Measurements from ENCODE around the gene WIPF3. TPM values are rescaled to one million over a fixed set of nuclear protein-coding genes. Genes with fewer than 3 reads are reported as not detected.

The WIPF3 gene
- total and polyA plus RNA-seq, 10 of the 15 experiments (the other 5 are each of a cell fraction or from before 2014, with no cell fraction given) = 0.03 to 0.05 TPM; not detected in 8

DNA sequence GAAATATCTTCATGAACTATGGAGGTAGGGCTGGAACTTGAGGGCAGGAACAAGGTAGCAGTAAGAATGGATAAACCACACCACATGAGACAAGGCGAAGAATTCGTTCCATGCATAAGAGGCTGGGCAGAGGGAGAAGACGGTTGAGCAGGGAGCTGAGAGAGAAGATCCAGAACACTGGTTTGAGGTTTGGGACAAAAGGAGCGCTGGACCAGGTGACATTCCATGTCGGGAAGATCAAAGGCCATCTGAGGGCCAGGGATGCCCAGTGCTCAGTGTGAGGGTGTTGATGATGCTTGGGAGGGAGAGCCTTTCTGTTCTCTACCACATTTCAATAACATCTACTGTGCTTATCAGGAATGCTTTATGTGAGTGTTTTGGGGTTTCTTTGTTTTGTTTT is 52.8 kb downstream of the WIPF3 start:
- BruUV-seq (replicated peaks) = no TSS peak
- Histone ChIP-seq H3K27me3 (replicated peaks in 1 of 2; ENCODE audit: control insufficient read depth in 2 of 2, insufficient read depth in 2 of 2, low read length in 1 of 2) (no peaks in the 10 kb centered on the region; a peak in 1 of 4 replicates), H3K4me1 (ENCODE audit: control insufficient read depth, insufficient read depth, low read length) (no peaks in the 10 kb centered on the region), H4K20me1 (ENCODE audit: control insufficient read depth, insufficient read depth) (no peaks in the 10 kb centered on the region), H3K9ac (ENCODE audit: control insufficient read depth, insufficient read depth, low read length) (no peak overlapping the region), H3K9me3 (replicated peaks; ENCODE audit: control insufficient read depth, insufficient read depth, low read length) (no peaks in the 10 kb centered on the region), H3K4me3 (no peak overlapping the region), H3K4me2 (ENCODE audit: control insufficient read depth, insufficient read depth) (no peak overlapping the region), H3K36me3 (ENCODE audit: control insufficient read depth in 2 of 2, insufficient read depth in 2 of 2, low read length in 1 of 2) (no peaks in the 10 kb centered on the region), H3K79me2 (ENCODE audit: control insufficient read depth, insufficient read depth, low read length) (no peaks in the 10 kb centered on the region), H3K27ac (ENCODE audit: control insufficient read depth, insufficient read depth) (no peak overlapping the region), H2AFZ (ENCODE audit: control insufficient read depth, low read depth, low read length) (no peak overlapping the region)
- no peak for FAIRE-seq
- in situ Hi-C loops (cut with MboI) = no loop called here
- no peak for ATAC-seq
- RAD21 ChIA-PET (ENCODE audit: unreplicated experiment) = no interaction called here
- WGBS (ENCODE audit: insufficient coverage, insufficient replicate concordance, low lambda C conversion rate, missing lambda C conversion rate) = 46% methylated on average over 5 of the region's 5 CpGs
- SMC1A ChIA-PET (ENCODE audit: uncharacterized antibody, unreplicated experiment) = no interaction called here
- no peak for DNase-seq (ENCODE audit: low read depth, low spot score)
- TF ChIP-seq ZNF274 (IDR thresholded peaks at IDR 0.05; ENCODE audit: insufficient read depth, insufficient read length) (no peak), MXI1 (IDR thresholded peaks at IDR 0.05; ENCODE audit: low read depth, low read length) (no peak), SMAD5 (IDR thresholded peaks at IDR 0.05; ENCODE audit: low read depth) (no peak), ZNF217 (IDR thresholded peaks at IDR 0.05) (no peak)
- intact Hi-C loops (cut with micrococcal nuclease; ENCODE audit: unreplicated experiment) = no loop called here
- POLR2A ChIA-PET = no interaction called here
- CTCF ChIA-PET = no interaction called here

DNA sequence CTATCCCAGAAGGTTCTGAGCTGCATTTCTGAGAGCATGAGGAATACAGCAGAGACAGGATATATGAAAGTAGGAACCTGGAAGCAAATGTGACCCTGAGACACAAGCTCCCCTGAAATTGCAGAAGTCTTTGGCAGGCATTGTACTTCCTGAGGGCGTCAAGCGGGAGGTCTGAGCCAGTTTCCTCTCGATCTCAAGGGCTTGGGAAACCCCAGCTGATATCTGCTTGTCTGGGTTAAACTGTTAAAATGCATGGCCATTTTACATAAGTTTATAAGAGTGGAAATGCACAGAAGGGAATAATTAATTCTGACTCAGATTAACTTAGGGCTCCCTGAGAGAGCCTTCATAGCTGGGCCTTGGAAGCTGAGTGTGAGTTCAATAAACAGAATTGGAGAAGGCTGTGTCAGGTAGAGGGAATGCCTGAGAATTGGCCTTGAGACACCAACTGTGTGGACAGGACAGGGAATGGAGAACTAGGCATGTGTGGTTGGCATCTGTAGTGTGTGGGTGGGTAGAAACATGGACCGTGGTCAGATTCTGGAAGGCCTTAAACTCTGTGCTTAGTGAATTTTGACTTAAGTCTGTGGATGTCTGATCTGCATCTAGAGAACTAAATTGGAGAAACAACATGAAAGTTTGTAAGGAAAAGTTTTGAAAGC is 53.3 kb downstream of the WIPF3 start:
- no peaks in the 10 kb centered on the region for H3K4me1 ChIP-seq (ENCODE audit: control insufficient read depth, insufficient read depth, low read length)
- in situ Hi-C loops (cut with MboI) (no loop called here), intact Hi-C loops (cut with micrococcal nuclease; ENCODE audit: unreplicated experiment) (no loop called here)
- ChIA-PET CTCF (no interaction called here), RAD21 (ENCODE audit: unreplicated experiment) (no interaction called here), POLR2A (no interaction called here), SMC1A (ENCODE audit: uncharacterized antibody, unreplicated experiment) (no interaction called here)
- no peaks in the 10 kb centered on the region for H3K36me3 ChIP-seq (ENCODE audit: control insufficient read depth in 2 of 2, insufficient read depth in 2 of 2, low read length in 1 of 2)
- no peak overlapping the region for H2AFZ ChIP-seq (ENCODE audit: control insufficient read depth, low read depth, low read length)
- no peak for ATAC-seq
- H3K9me3 ChIP-seq (replicated peaks; ENCODE audit: control insufficient read depth, insufficient read depth, low read length) = no peaks in the 10 kb centered on the region
- H4K20me1 ChIP-seq (ENCODE audit: control insufficient read depth, insufficient read depth) = no peaks in the 10 kb centered on the region
- H3K9ac ChIP-seq (ENCODE audit: control insufficient read depth, insufficient read depth, low read length) = no peak overlapping the region
- no peak overlapping the region for H3K4me3 ChIP-seq
- no peak for FAIRE-seq
- WGBS (ENCODE audit: insufficient coverage, insufficient replicate concordance, low lambda C conversion rate, missing lambda C conversion rate) = 59% methylated on average over 4 of the region's 4 CpGs
- no peak overlapping the region for H3K4me2 ChIP-seq (ENCODE audit: control insufficient read depth, insufficient read depth)
- no peaks in the 10 kb centered on the region for H3K79me2 ChIP-seq (ENCODE audit: control insufficient read depth, insufficient read depth, low read length)
- no peak for DNase-seq (ENCODE audit: low read depth, low spot score)
- no peak overlapping the region for H3K27ac ChIP-seq (ENCODE audit: control insufficient read depth, insufficient read depth)
- no peaks in the 10 kb centered on the region; a peak in 1 of 4 replicates for H3K27me3 ChIP-seq (replicated peaks in 1 of 2; ENCODE audit: control insufficient read depth in 2 of 2, insufficient read depth in 2 of 2, low read length in 1 of 2)
- BruUV-seq (replicated peaks) = no TSS peak
- no peak for TF ChIP-seq CBFB (IDR thresholded peaks at IDR 0.05; ENCODE audit: low read depth)
- no peak for TF ChIP-seq RBBP5 (conservative IDR thresholded peaks at IDR 0.05)
- no peak for TF ChIP-seq FOXM1 (IDR thresholded peaks at IDR 0.05; ENCODE audit: low read depth, low read length)
- TF ChIP-seq IKZF2 (IDR thresholded peaks at IDR 0.05) = no peak
- no peak for TF ChIP-seq HCFC1 (IDR thresholded peaks at IDR 0.05; ENCODE audit: low read length)
- no peak for TF ChIP-seq EED (IDR thresholded peaks at IDR 0.05; ENCODE audit: low read depth)
- TF ChIP-seq, protein P1, sequence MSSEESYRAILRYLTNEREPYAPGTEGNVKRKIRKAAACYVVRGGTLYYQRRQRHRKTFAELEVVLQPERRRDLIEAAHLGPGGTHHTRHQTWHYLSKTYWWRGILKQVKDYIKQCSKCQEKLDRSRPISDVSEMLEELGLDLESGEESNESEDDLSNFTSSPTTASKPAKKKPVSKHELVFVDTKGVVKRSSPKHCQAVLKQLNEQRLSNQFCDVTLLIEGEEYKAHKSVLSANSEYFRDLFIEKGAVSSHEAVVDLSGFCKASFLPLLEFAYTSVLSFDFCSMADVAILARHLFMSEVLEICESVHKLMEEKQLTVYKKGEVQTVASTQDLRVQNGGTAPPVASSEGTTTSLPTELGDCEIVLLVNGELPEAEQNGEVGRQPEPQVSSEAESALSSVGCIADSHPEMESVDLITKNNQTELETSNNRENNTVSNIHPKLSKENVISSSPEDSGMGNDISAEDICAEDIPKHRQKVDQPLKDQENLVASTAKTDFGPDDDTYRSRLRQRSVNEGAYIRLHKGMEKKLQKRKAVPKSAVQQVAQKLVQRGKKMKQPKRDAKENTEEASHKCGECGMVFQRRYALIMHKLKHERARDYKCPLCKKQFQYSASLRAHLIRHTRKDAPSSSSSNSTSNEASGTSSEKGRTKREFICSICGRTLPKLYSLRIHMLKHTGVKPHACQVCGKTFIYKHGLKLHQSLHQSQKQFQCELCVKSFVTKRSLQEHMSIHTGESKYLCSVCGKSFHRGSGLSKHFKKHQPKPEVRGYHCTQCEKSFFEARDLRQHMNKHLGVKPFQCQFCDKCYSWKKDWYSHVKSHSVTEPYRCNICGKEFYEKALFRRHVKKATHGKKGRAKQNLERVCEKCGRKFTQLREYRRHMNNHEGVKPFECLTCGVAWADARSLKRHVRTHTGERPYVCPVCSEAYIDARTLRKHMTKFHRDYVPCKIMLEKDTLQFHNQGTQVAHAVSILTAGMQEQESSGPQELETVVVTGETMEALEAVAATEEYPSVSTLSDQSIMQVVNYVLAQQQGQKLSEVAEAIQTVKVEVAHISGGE (CRISPR knock-in tag; IDR thresholded peaks at IDR 0.05) = no peak
- no peak for TF ChIP-seq NFXL1 (IDR thresholded peaks at IDR 0.05; ENCODE audit: borderline replicate concordance)
- TF ChIP-seq ZZZ3 (IDR thresholded peaks at IDR 0.05; ENCODE audit: control insufficient read depth, insufficient read length, low read depth) = no peak
- no peak for TF ChIP-seq STAT3 (IDR thresholded peaks at IDR 0.05; ENCODE audit: low read depth, low read length)
- TF ChIP-seq SUZ12 (IDR thresholded peaks at IDR 0.05; ENCODE audit: unreplicated experiment) = no peak

Measured in GM12878 (cell line).